Fibroblast of lung (primary cell): ENCODE data around the gene TDG. TPM values are rescaled to one million over a fixed set of nuclear protein-coding genes. Genes with fewer than 3 reads are reported as not detected.

ENCODE experiments used
- DNase-seq, 2 donors: peaks; one replicate each; pipeline versions ENCODE4 v3.0.0 to v3.0.0-alpha.2; 2010; ENCODE audit warnings: low read depth in 2 of 2
- H2AFZ ChIP-seq: 2 replicates; pipeline ENCODE4 v1.5.1; 2012; ENCODE audit warnings: low read length, control low read depth, inconsistent platforms
- H3K27ac ChIP-seq: 2 replicates; pipeline ENCODE4 v1.5.1; 2011; ENCODE audit warnings: low read length, control low read depth; ENCODE audit not compliant: insufficient read depth
- H3K27me3 ChIP-seq: 2 replicates; pipeline ENCODE4 v1.5.1; 2011; ENCODE audit warnings: mild to moderate bottlenecking, low read length; ENCODE audit not compliant: control insufficient read depth, insufficient read depth
- H3K36me3 ChIP-seq: 2 replicates; pipeline ENCODE4 v1.5.1; 2011; ENCODE audit warnings: low read length; ENCODE audit not compliant: control insufficient read depth, insufficient read depth
- H3K4me1 ChIP-seq: 2 replicates; pipeline ENCODE4 v1.5.1; 2011; ENCODE audit warnings: low read length; ENCODE audit not compliant: control insufficient read depth, insufficient read depth; ENCODE audit errors: extremely low read depth
- H3K4me2 ChIP-seq: 2 replicates; pipeline ENCODE4 v1.5.1; 2011; ENCODE audit warnings: low read length, control low read depth; ENCODE audit not compliant: insufficient read depth; ENCODE audit errors: extremely low read depth
- H3K4me3 ChIP-seq, 4 experiments: fragments of 200-600 bp in 1 of 4; sonication (generic) in 1 of 4; replicated peaks in 1 of 4; 2 replicates each; pipeline ENCODE4 v1.5.1; 2011 to 2016; ENCODE audit warnings: low read length in 4 of 4, low read depth in 3 of 4, mild to moderate bottlenecking in 3 of 4, control low read depth in 2 of 4, inconsistent platforms in 1 of 4, mixed read lengths in 1 of 4; ENCODE audit not compliant: insufficient read depth in 1 of 4; ENCODE audit errors: control extremely low read depth in 1 of 4
- H3K79me2 ChIP-seq: 2 replicates; pipeline ENCODE4 v1.5.1; 2012; ENCODE audit warnings: mild to moderate bottlenecking, low read length, inconsistent platforms; ENCODE audit not compliant: control insufficient read depth, insufficient read depth
- H3K9ac ChIP-seq: 2 replicates; pipeline ENCODE4 v1.5.1; 2011; ENCODE audit warnings: mild to moderate bottlenecking, low read length, control low read depth; ENCODE audit not compliant: insufficient read depth
- H3K9me3 ChIP-seq: 2 replicates; pipeline ENCODE4 v1.5.1; 2012; ENCODE audit warnings: low read depth, low read length; ENCODE audit not compliant: control insufficient read depth, insufficient read depth
- H4K20me1 ChIP-seq: 2 replicates; pipeline ENCODE4 v1.5.1; 2011; ENCODE audit warnings: low read length; ENCODE audit not compliant: control insufficient read depth, insufficient read depth; ENCODE audit errors: extremely low read depth
- CTCF ChIP-seq, 2 donors: IDR thresholded peaks in 1 of 2; conservative IDR thresholded peaks in 1 of 2; 1 replicate in 1 of 2; 2 replicates in 1 of 2; pipeline ENCODE4 v1.5.1; 2011 to 2012; ENCODE audit warnings: low read length in 2 of 2, control low read depth in 1 of 2, inconsistent platforms in 1 of 2, low read depth in 1 of 2, mild to moderate bottlenecking in 1 of 2
- EZH2 ChIP-seq: IDR thresholded peaks from 2 replicates; pipeline ENCODE4 v1.5.1; 2012; ENCODE audit warnings: low read length, control low read depth, mild to moderate bottlenecking; ENCODE audit errors: missing control alignments
- polyA plus RNA-seq, 2 donors: library from polyadenylated mRNA; depleted of rRNA in 1 of 2; stranded (reverse) in 1 of 2; unstranded in 1 of 2; fragments of >200 nt; gene quantifications; 2 replicates each; pipeline ENCODE4 v1.2.1, GENCODE V29; 2011 to 2012; ENCODE audit warnings: missing spikeins in 1 of 2
- total RNA-seq: library from RNA; depleted of rRNA; stranded (reverse); fragments of >200 nt; gene quantifications from 2 replicates; pipeline ENCODE4 v1.2.1, GENCODE V29; 2014

TDG gene
- total and polyA plus RNA-seq, 2 donors (not counting 1 experiment from before 2014, with no cell fraction given): 18.8 to 19.4 TPM

- no peaks in the 10 kb centered on the region for H3K4me1 ChIP-seq
- H3K4me2 ChIP-seq: no peak overlapping the region
- H3K27me3 ChIP-seq: no peaks in the 10 kb centered on the region
- no peaks in the 10 kb centered on the region for H3K9me3 ChIP-seq
- H3K4me3 ChIP-seq: no peak overlapping the region
- H3K9ac ChIP-seq: no peak overlapping the region
- H3K79me2 ChIP-seq: peaks cover 49% of the 10 kb centered on the region
- TF ChIP-seq CTCF (conservative IDR thresholded peaks at IDR 0.05 in 1 of 2, IDR thresholded peaks at IDR 0.05 in 1 of 2; ENCODE audit: low read depth in 1 of 2, low read length in 2 of 2): no peak
- no peak for TF ChIP-seq EZH2
- peaks cover 11% of the 10 kb centered on the region for H3K36me3 ChIP-seq
- H3K27ac ChIP-seq: no peak overlapping the region
- no peak overlapping the region for H2AFZ ChIP-seq
- DNase-seq: no peak
- H4K20me1 ChIP-seq: no peaks in the 10 kb centered on the region
Measured at GRCh38 chr12:103978384-103978982, 12.8 kb downstream of the TDG start.

- Histone ChIP-seq H3K27me3 (no peaks in the 10 kb centered on the region), H3K9ac (no peak overlapping the region), H3K4me2 (no peak overlapping the region), H2AFZ (no peak overlapping the region), H3K79me2 (no peaks in the 10 kb centered on the region), H4K20me1 (no peaks in the 10 kb centered on the region), H3K9me3 (no peaks in the 10 kb centered on the region), H3K36me3 (peaks cover 11% of the 10 kb centered on the region), H3K27ac (no peak overlapping the region), H3K4me3 (no peak overlapping the region), H3K4me1 (no peaks in the 10 kb centered on the region)
- peak in 1 of 2 donors; percentile 85 for DNase-seq
- no peak for TF ChIP-seq CTCF (conservative IDR thresholded peaks at IDR 0.05 in 1 of 2, IDR thresholded peaks at IDR 0.05 in 1 of 2; ENCODE audit: low read depth in 1 of 2, low read length in 2 of 2)
- no peak for TF ChIP-seq EZH2
Measured at GRCh38 chr12:103986829-103987228, 21.2 kb downstream of the TDG start.

GRCh38 chr12:103994235-103994634 lies 28.6 kb downstream of the TDG start:
- Histone ChIP-seq H3K9ac (no peak overlapping the region), H3K27ac (no peak overlapping the region)
- TF ChIP-seq EZH2: no peak

More at GRCh38 chr12:103994235-103994634, 28.6 kb downstream of the TDG start:
- no peak overlapping the region for H3K4me2 ChIP-seq
- H3K4me1 ChIP-seq: no peaks in the 10 kb centered on the region
- no peaks in the 10 kb centered on the region for H3K79me2 ChIP-seq
- peak in 1 of 2 donors; percentile 27 for DNase-seq
- H3K27me3 ChIP-seq: no peaks in the 10 kb centered on the region
- H3K36me3 ChIP-seq: no peaks in the 10 kb centered on the region
- no peak overlapping the region for H2AFZ ChIP-seq
- no peaks in the 10 kb centered on the region for H4K20me1 ChIP-seq
- no peak overlapping the region for H3K4me3 ChIP-seq
- no peaks in the 10 kb centered on the region for H3K9me3 ChIP-seq
